Activated CD4-positive, alpha-beta T cell treated with anti-CD3 and anti-CD28 coated beads for 24 hours (primary cell): Measurements from ENCODE around the gene GPRC5B.

ENCODE experiments used
- DNase-seq, 2 donors: peaks; one replicate each; pipeline ENCODE4 v3.0.0-alpha.2; 2020; ENCODE audit warnings: low read depth in 2 of 2

Gene GPRC5B

DNA sequence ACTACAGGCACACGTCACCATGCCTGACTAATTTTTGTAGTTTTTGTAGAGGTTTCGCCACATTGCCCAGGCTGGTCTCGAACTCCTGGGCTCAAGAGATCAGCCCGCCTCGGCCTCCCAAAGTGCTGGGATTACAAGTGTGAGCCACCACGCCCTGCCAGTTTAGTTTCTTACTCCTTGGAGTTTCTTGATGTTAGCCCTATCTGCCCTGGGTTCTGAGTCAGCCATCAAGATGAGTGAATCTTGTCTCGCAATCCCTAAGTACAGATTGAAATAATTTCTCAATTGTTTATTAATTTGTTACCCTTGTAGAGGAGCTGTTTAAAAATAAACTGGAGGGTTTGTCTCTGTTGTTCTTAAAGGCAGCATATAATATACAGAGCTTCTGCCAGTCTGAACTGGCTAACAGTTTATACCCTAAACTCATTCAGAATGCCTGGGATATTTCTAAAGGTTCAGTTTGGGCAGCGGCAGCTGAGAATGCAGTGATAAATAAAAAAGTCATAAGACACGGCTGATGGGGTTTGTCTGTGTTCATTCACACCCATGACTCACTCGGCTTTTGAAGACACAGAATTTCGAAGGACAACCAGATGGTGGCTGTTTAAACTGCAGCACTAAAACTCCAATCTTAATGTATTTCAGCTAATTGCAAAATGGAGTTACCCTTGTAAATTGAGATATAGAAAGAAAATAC lies 39.6 kb downstream of the GPRC5B start:
- no peak for DNase-seq

DNA sequence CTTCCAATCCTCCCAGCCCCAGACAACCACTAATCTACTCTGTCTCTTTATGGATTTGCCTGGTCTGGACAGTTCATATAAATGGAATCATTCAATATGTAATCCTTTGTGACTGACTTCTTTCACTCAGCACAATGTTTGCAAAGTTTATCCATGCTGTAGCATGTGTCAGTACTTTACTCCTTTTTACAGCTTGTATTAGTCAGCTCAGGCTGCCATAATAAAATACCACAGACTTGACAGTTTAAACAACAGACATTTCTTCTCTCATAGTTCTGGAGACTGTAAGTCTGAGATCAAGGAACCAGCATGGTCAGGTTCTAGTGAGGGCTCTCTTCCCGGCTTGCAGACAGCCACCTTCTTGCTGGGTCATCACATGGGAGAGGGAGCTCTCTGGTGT lies 41.3 kb downstream of the GPRC5B start:
- no peak for DNase-seq

DNA sequence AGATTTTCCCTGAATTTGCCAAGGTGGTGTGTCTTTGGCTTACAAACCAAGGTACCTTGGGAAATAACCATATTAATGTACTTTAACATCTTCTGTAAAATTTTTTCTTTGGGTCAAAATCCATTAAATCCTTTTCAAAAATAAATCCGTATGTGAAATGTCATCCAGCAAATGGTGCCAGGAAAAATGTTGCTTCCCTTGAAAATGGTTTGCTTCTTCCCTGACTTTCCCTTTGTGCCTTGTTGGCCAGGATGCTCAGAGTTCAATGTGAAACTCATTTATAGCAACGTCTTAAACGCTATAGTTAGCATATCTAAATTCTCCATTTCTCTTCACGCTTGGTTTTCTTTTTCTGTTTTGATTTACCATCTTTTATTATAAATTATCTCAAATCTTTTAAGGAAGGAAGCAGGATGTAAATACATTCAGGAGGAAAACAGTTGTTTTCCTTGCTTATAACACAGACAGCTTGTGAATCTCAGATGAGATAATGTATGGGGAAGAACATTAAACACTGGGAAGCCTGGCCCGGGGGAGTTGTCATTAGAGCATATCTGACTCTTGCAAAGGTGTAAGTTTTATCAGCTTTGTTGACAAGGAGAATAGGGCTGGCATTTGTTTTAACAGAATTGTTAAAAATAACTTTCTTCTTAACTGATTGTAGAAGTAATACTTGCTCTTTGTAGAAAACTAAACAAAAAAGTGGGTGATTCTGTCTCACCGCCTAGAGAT lies 42.1 kb downstream of the GPRC5B start:
- no peak for DNase-seq

DNA sequence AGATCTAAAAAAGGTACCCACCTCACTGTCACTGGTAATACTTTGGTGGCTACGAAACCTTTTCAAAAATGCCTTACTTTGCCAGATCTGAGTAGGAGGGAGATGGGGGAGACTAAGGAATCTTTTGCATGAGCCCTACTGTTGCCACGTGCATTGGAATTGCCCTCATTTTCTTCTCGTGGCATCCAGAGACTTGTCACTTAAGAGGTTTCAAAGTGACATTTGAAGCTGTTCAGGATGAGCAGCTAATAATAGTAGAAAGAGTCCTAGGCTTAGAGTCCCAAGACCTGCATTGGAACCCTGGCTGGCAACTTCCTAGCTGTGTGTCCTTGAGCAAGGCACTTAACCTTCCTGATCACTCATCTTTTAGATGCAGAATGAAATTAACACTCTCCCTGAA lies 43.5 kb downstream of the GPRC5B start:
- DNase-seq = no peak

DNA sequence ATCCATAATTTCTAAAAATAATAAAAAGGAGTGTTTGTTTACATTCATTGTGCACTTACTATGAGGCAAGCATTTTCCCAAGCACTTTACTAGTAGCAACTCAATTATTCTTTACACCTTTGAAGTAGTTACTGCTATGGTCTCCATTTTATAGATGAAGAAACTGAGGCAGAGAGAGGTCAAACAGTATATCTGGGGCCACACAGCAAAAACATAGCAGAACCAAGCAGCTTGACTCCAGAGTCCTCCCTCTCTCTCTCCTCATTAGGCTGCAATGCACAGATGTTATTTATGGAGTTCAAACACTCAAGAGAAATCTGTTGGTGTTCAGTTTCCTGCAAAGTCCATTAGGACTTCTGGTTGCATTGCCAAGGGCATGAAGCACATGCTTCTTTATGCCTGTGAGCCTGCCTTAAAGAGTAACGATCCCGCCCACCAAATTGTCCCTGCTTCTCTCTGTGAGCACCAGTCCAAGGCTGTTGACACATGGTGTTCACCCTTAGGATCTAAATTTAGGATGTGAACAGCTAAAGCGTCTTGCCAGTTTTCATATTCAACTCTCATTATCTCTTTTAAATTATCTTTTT lies 44.0 kb downstream of the GPRC5B start:
- DNase-seq = no peak

DNA sequence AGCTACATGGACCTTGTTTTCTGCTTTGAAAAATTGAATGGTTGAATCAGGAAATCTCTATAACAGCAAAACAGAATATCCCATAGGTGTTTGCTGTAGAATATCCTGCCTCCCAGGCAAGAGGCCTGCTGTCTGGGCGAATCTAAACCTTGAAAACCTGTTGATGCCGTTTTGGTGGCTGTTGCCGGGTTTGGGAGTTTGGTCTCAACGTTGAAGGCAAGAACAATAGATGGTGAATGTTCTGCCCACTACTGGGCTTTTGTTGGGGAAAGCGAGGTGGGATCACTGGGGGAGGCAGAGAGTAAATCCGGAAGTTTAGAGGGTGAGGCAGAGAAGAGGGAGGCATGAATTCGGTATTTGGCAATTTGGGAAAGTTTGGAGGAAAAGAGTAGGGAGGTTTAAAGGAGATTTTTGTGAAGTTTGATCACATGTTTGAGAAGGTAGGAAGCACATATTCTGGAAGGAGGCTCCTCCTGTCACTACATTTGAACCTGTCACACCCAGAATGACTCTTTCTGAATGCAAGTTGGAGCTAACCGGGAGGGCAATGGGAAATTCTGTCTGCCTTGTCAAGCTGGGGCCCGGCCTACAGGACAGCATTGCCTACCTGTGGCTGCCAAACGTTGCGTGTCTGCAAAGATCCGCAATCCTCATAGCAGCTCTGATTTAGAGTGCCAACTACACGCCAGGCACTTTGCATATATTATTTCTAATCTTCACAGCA lies 46.5 kb downstream of the GPRC5B start:
- no peak for DNase-seq

DNA sequence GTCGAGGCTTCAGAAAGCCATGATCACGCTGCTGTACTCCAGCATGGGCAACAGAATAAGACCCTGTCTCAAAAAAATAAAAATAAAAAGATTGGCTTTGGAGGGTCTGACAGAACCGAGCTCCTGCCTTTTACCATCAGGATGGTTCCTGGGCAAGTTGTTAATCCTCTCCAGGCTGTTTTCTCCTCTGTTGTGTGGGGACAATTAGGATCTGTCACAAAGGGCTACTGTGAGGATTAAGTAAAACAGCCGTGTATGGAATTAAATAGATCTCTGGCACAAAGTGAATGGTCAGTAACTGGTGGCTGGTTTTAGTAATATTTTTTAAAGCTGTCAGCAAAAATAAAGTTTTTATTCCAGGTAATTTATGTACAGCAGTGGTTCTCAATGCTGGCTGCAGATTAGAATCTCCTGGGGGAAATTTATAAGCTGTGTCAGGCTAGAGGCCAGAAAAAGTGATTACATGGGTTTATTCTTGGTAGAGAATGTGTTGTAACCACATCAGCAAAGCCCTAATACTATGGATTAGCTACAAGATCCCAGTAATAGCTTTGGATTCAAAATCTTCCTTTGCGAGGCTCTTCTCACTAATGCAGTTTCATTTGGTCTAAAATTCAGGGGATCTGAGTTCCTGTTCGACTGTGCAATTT lies 47.2 kb downstream of the GPRC5B start:
- DNase-seq = no peak

DNA sequence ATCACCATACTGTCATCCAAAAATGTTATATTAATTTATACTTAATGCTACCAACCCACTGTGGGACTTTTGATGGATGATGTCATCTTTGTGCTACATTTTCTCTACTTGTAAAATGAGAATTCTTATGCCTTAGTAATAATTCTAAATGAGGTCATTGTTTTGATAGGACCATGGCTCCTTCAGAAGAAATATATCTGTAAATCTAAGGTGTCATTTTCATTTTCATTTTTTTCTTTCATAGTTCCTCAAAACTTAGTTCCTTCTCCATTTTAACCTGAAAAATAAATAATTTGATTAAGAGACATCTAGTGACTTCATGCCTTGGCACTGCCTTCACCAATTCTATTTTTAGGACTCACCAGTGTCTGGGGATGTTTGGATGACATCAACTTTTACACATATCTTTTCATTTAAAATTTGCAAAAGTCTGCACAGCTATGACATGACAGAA lies 48.7 kb downstream of the GPRC5B start:
- no peak for DNase-seq

DNA sequence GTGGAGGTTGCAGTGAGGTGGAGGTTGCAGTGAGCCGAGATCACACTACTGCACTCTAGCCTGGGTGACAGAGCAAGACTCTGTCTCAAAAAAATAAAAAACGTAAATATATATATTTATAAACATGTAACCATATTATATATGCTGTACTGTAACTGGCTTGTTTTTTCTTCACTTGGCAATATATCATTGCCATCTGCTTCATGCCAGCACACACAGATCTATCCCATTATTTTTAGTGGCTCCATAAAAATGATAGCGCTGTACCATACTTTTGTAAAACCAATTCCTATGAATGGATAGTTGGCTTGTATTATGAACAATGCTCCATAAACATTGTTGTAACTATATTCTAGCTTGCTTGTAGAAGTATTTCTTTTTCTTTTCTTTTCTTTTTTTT lies 49.5 kb downstream of the GPRC5B start:
- no peak for DNase-seq

DNA sequence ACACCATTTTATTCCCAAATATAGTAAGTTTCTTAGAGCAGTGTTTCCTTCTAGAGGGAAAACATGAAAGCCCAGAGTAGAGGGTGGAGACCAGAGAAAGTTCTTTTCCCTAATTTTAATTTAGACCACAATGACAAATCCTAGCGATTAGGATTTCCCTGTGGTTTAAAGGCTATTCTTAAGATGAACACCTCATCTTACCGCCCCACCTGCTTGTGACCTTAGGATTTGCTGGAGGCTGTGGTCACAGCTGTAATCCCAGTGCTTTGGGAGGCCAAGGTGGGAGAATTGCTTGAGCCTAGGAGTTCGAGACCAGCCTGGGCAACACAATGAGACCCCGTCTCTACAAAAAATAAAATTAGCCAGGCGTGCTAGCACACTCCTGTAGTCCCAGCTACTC lies 51.1 kb downstream of the GPRC5B start:
- DNase-seq = no peak

DNA sequence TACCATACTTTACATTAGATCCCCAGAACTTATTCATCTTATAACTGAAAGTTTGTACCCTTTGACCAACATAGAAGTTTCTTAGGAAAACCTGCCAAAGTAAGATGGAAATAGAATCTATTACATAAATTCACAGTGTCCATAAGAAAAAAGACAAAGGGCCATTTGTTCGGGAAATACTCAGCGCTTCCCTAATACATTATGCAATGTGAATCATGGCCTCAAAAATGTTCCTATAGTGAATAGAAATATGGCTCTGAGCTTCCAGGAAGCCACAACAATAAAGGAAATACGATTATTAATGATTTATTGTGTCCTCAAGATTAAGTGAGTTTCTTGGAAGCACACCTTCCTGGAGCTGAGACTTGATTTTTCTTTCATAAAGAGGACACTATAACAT lies 51.5 kb downstream of the GPRC5B start:
- DNase-seq = no peak

DNA sequence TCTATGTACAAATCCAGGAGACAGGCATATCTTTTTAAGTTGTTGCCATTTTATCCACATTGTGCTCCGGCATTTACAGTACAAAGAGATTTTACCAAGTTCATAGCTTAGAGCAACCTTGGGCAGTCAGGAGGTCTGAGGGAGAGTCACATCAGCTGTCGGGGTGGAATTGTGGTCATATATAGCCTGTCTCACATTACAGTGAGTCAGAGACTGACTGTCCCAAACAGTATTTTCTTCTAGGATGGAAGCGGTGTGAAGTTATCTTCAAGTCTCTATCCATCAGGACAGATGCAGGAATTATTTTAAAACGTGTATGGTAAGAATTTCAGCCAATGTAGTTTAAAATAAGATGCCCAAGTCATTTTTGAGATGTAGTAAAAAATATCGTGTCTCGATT lies 53.0 kb downstream of the GPRC5B start:
- no peak for DNase-seq

DNA sequence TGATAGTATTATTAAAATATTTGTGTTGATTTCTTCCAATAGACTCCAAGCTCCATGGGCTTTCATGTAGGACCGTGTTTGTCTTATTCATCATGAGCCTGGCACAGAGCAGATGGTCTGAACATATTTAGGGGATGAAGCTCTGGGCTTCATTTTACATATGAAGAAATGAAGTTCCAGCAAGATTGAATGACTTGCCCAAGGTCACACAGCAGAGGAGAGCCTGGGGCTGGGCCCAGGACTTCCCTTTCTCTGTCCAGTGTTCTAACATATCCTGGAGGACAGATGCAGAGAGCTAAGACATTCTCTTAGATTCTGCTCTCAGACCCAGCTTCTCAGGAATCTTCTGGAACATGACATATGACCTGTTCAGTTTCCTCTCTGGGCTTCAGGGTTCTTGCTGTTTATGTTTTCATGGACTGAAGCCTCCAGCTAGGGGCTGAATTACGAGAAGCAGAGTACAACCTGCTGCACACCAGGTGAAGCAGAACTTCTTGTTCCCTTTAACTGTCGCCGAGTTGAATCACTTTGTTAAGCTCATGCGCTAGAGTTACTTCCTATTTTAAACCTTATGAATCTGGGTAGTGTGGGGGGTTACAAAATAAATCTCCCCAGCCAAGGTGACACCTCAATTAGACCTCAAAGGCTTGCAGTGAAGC lies 53.6 kb downstream of the GPRC5B start:
- DNase-seq = no peak

DNA sequence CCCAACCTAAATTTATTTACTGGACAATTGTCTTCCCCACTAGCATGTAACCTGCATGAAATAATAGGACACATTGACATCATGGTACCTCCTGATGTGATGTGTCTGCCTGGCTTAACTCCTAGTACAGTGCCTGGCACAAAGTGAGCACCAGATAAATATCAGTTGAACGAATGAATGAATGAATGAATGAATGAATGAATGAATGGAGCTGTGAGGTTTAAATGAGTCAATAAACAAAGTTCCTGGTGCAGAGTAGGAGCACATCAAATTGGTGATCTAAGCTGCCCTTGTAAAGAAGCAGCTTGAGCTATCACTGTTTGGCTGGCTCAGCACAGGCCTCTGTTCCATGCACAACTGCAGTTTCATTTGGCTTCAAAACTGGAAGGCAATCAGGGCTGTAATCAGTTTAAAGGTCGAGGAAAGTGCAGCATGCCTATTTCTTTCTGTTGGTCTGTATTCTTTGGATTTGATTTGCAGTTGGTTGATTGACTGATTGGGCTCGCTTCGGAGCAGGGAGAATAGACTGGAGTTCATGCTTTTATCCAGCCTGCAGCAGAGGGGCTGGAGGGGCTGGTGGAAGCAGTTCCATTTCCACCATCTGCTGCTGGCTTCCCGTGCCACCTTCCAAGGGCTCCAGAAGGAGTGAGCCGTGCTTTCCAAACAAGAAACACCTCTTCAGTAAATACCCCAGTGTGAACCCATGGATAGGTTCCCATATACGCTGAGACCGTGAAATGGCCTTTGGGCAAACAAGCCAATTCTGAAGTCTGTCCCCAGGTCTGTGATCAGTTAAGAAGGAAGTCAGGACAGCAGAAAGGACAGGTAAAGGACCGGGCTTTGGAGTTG lies 54.6 kb downstream of the GPRC5B start:
- no peak for DNase-seq

DNA sequence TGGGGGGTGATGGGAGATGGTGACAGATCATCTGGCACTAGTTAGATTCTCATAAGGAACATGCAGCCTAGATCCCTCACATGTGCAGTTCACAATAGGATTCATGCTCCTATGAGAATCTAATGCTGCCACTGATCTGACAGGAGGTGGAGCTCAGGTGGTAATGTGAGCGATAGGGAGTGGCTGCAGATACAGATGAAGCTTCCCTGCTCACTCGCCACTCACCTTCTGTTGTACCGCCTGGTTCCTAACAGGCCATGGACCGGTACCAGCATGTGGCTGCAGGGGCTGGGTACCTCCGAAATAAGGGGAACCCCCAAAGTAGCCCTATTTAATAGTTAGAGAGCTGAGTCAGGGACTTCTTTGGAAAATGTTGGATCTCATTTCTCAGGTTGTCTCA lies 60.4 kb downstream of the GPRC5B start:
- DNase-seq = no peak

DNA sequence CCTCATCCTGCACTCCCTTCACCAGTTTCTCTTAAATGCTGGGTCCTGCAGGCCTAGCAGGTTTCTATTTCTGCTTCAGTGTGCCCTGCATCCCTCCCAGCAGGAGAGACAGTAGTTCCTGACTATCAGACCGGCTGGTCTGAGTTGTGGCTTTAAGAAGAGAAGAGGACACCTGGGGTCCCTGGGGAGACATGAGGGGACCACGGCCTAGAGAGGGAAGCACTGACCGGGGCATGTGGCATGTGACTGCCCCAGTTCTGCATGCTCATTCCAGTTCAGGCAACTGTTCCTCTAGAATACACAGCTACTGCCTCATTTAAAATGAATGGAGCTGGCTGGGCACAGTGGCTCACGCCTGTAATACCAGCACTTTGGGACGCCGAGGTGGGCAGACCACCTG lies 61.3 kb downstream of the GPRC5B start:
- DNase-seq = no peak

DNA sequence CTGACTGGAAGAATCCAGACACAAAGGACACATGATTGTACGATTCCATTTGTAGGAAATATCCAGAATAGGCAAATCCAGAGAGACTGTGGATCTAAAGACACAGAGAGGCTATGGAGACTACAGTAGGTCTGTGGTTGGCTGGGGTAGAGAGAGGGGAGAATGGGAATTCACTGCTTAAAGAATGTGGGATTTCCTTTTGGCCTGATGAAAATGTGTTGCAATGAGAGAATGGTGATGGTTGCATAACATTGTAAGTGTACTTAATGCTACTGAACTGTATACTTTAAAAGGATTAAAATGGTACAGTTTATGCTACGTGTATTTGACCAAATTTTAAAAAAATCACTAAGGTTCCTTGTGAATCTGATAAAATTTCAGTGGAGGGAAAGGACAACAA lies 62.1 kb downstream of the GPRC5B start:
- DNase-seq = no peak

DNA sequence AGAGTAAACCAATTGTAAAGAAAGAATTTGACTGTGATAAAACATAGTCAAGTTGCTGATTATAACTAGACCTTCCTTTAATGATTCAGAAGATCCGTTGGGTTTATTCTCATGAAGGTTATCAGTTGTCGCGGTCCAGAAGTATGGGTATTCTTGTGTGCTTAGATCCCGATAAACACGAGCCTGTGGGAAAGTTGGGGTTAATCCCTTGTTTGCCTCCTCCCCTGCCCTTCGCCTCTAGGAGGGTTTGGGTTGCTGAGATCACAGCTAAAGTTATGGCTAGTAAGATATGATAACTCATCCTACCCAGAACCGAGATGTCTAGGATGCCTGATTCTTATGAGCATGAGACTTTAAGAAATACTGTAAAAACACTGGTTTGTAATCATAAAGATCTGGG lies 66.8 kb downstream of the GPRC5B start:
- DNase-seq = no peak

DNA sequence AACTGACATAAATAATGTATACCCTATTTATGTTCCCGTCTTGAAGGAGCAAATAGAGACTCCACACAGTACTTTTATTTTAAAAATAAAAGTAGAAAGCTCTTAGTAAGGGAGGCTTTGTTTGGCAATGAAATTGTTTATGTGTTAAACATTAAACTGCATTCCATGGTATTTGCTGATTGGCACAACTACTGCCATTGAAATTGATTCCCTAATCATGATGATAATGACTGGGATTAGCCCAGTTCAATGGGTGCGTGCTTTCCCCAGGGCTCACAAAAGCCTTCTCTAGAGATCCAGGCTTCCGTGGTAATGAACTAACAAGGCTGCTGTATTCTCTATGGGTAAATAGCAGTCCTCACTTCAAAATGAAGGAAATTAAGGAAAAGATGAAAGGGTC lies 67.5 kb downstream of the GPRC5B start:
- DNase-seq = no peak

DNA sequence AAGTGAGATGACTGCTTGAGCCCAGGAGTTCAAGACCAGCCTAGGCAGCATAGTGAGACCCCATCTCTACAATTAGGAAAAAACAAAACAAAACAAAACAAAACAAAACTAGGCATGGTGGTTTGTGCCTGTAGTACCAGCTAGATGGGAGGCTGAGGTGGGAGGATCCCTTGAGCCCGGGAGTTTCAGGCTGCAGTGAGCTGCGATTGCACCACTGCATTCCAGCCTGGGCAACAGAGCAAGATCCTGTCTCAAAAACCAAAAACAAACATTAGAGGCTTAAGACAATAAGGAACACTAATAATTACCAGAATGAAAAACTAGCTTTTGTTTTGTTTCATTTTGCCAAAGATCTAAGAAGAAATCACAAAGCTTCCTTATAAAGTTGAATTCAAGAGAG lies 69.2 kb downstream of the GPRC5B start:
- DNase-seq = no peak

DNA sequence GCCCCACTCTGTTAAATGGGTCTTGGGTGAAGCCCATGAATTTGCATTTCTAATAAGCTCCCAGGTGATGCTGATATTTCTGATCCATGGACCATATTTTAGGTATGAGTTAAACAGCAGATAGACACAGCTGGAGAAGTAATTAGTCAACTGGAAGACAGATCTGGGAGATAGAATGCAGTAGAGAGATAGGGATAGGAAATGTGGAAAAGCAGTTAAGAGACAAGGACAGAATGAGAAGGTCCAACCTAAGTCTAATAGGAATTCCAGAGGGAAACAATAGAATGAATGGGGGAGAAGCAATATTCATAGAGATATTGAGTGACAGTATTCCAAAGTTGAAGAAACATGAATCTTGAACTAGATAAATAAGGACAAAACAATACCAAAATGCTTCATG lies 71.7 kb downstream of the GPRC5B start:
- no peak for DNase-seq
